Gastrocnemius medialis (tissue), 4 donors: ENCODE measurements around the gene COPS6.

Experiments used
- POLR2A ChIP-seq, 2 donors: fragments of 450-650 bp; IDR thresholded peaks; one replicate each; pipeline ENCODE4 v1.6.1; 2017; ENCODE audit warnings: antibody characterized with exemption in 2 of 2, mild to moderate bottlenecking in 2 of 2, moderate library complexity in 2 of 2
- TF ChIP-seq, protein P1 (sequence below), 5 experiments: fragments of 450-650 bp in 3 of 5; fragments of 200-600 bp in 2 of 5; sonication (generic) in 2 of 5; IDR thresholded peaks in 4 of 5; conservative IDR thresholded peaks in 1 of 5; 1 replicate in 4 of 5; 2 replicates in 1 of 5; pipeline ENCODE4 v1.5.1; 2016 to 2019; ENCODE audit warnings: antibody characterized with exemption in 5 of 5, mild to moderate bottlenecking in 3 of 5, moderate library complexity in 3 of 5

DNA sequence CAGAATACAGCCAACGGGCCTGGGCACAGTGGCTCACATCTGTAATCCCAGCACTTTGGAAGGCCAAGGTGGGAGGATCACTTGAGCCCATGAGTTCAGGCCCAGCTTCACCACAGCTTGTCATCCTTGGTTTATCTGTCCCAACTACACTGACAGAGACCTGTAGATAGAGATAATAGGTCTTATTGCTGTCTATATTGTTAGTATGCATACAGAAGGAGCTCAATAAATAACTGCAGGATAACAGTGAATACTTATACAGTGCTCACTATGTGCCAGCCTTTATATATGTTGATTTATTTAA lies 31.9 kb downstream of the COPS6 start:
- TF ChIP-seq, protein P1, sequence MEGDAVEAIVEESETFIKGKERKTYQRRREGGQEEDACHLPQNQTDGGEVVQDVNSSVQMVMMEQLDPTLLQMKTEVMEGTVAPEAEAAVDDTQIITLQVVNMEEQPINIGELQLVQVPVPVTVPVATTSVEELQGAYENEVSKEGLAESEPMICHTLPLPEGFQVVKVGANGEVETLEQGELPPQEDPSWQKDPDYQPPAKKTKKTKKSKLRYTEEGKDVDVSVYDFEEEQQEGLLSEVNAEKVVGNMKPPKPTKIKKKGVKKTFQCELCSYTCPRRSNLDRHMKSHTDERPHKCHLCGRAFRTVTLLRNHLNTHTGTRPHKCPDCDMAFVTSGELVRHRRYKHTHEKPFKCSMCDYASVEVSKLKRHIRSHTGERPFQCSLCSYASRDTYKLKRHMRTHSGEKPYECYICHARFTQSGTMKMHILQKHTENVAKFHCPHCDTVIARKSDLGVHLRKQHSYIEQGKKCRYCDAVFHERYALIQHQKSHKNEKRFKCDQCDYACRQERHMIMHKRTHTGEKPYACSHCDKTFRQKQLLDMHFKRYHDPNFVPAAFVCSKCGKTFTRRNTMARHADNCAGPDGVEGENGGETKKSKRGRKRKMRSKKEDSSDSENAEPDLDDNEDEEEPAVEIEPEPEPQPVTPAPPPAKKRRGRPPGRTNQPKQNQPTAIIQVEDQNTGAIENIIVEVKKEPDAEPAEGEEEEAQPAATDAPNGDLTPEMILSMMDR (IDR thresholded peaks at IDR 0.05 in 4 of 5, conservative IDR thresholded peaks at IDR 0.05 in 1 of 5) = no peak
- no peak for TF ChIP-seq POLR2A (IDR thresholded peaks at IDR 0.05)
